A673 (cell line): ENCODE results near the gene ADAMTS15. TPM values are rescaled to one million over a fixed set of nuclear protein-coding genes. Genes with fewer than 3 reads are reported as not detected.

Experiments used
- BruUV-seq: library from RNA; stranded (reverse); fragments of 400-500 nt; replicated peaks from 2 replicates; lab custom pipeline; 2021; lab: Mats Ljungman, UMichigan
- CTCF ChIA-PET: fragments of 300-600 bp; sonication (Branson Sonifier 250); formaldehyde crosslinking; loops from one replicate; lab custom pipeline; 2022; ENCODE audit warnings: antibody characterized with exemption; lab: Charles Lee
- POLR2A ChIA-PET: fragments of 300-600 bp; sonication (Branson Sonifier 250); formaldehyde crosslinking; loops from one replicate; lab custom pipeline; 2022; ENCODE audit warnings: antibody characterized with exemption; ENCODE audit not compliant: low non-redundant PET; lab: Charles Lee
- DNase-seq: peaks from one replicate; pipeline ENCODE4 v3.0.0-alpha.2; 2015; ENCODE audit warnings: low spot score
- H3K27ac ChIP-seq: fragments of 200-600 bp; sonication (generic); 2 replicates; pipeline ENCODE4 v1.5.1; 2016; ENCODE audit warnings: mixed run types, low read depth, mild to moderate bottlenecking, mixed read lengths, antibody characterized with exemption, low read length; ENCODE audit not compliant: poor library complexity, severe bottlenecking
- H3K27me3 ChIP-seq: fragments of 200-600 bp; sonication (generic); replicated peaks from 2 replicates; pipeline ENCODE4 v1.6.1; 2017; ENCODE audit warnings: mixed run types, low read depth, mild to moderate bottlenecking, mixed read lengths, antibody characterized with exemption, low read length; ENCODE audit not compliant: insufficient read depth, poor library complexity
- H3K36me3 ChIP-seq: fragments of 200-600 bp; sonication (generic); 2 replicates; pipeline ENCODE4 v1.6.1; 2016; ENCODE audit warnings: mixed run types, mild to moderate bottlenecking, mixed read lengths, antibody characterized with exemption, low read length; ENCODE audit not compliant: insufficient read depth, poor library complexity, severe bottlenecking
- H3K4me1 ChIP-seq: fragments of 200-600 bp; sonication (generic); 2 replicates; pipeline ENCODE4 v1.6.1; 2017; ENCODE audit warnings: mixed run types, mild to moderate bottlenecking, mixed read lengths, antibody characterized with exemption, low read length; ENCODE audit not compliant: insufficient read depth, poor library complexity, severe bottlenecking
- H3K4me3 ChIP-seq: fragments of 200-600 bp; sonication (generic); 2 replicates; pipeline ENCODE4 v1.5.1; 2016; ENCODE audit warnings: low read depth, mixed run types, mild to moderate bottlenecking, mixed read lengths, low read length; ENCODE audit not compliant: poor library complexity, severe bottlenecking
- H3K9me3 ChIP-seq: fragments of 200-600 bp; sonication (generic); 2 replicates; pipeline ENCODE4 v1.6.1; 2016; ENCODE audit warnings: mixed run types, low read depth, mild to moderate bottlenecking, mixed read lengths, antibody characterized with exemption, low read length; ENCODE audit not compliant: poor library complexity, severe bottlenecking
- EZH2 ChIP-seq: fragments of 200-600 bp; sonication (generic); IDR thresholded peaks from 2 replicates; pipeline ENCODE4 v1.6.1; 2017; ENCODE audit warnings: borderline replicate concordance, low read depth, mild to moderate bottlenecking, mixed read lengths, antibody characterized with exemption, low read length; ENCODE audit not compliant: poor library complexity, severe bottlenecking
- intact Hi-C: fragments of 100-400 bp; cut with micrococcal nuclease; formaldehyde crosslinking; loops from one replicate; pipeline ENCODE4 v1.10.0; 2022; ENCODE audit not compliant: unreplicated experiment
- total RNA-seq: library from RNA; stranded (reverse); gene quantifications from 2 replicates; pipeline ENCODE4 v1.2.3, GENCODE V29; 2021
- TF ChIP-seq, protein P1 (sequence below): fragments of 300-800, 200-600 bp; sonication (generic); conservative IDR thresholded peaks from 2 replicates; pipeline ENCODE4 v1.5.1; 2017; ENCODE audit warnings: low read depth, mild to moderate bottlenecking, antibody characterized with exemption, low read length, moderate library complexity, mixed read lengths

Gene ADAMTS15
- total RNA-seq, 1 experiment from 2014 or later = 0.99 TPM

DNA sequence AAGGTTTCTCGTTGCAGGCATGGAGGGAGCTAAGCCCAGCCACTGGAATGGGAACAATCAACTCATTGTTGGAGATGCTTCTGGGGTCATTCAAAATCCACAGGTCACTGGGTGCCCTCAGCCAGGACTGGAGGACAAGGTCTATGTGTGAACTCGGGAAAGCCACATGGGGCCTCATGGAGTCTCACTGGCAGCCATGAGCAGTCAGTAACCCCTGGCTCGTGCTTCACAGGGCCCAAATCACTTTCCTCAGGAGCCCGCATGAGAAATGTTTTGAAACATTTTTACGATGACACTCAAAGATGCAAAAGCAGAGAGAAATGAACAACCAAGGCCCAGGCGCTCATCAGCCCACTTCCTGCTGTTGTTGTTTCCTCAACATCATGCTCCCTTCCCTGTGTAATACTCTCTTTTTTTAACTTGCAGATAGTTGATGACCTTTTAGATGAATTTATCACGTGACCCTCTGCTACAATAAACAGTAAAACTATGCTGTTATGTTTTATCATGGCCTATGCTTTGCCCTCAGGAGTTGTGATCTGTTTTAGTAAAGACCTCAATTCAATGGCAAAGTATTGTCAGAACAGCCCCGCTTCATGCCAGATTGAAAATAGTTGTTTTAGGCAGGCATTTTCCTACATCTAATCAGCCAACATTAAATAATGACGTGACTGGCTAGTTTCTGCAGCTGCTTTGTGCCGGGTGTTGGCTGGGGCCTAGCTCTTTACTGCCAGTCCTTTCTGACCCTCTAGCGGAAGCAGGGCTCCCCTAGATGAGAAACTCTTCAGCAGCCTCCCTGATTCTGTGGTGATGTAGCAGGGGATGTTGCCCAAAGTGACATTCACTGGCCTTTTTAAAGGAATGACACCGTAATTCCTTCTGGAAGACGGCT, 39.7 kb downstream of the ADAMTS15 start:
- no peaks in the 10 kb centered on the region for H3K9me3 ChIP-seq
- CTCF ChIA-PET = no interaction called here
- intact Hi-C loops = no loop called here
- no peaks in the 10 kb centered on the region for H3K4me1 ChIP-seq
- BruUV-seq = no TSS peak
- H3K36me3 ChIP-seq = no peaks in the 10 kb centered on the region
- H3K27me3 ChIP-seq = no peaks in the 10 kb centered on the region
- H3K27ac ChIP-seq = no peak overlapping the region
- POLR2A ChIA-PET = no interaction called here
- H3K4me3 ChIP-seq = no peak overlapping the region
- no peak for TF ChIP-seq EZH2
- TF ChIP-seq, protein P1, sequence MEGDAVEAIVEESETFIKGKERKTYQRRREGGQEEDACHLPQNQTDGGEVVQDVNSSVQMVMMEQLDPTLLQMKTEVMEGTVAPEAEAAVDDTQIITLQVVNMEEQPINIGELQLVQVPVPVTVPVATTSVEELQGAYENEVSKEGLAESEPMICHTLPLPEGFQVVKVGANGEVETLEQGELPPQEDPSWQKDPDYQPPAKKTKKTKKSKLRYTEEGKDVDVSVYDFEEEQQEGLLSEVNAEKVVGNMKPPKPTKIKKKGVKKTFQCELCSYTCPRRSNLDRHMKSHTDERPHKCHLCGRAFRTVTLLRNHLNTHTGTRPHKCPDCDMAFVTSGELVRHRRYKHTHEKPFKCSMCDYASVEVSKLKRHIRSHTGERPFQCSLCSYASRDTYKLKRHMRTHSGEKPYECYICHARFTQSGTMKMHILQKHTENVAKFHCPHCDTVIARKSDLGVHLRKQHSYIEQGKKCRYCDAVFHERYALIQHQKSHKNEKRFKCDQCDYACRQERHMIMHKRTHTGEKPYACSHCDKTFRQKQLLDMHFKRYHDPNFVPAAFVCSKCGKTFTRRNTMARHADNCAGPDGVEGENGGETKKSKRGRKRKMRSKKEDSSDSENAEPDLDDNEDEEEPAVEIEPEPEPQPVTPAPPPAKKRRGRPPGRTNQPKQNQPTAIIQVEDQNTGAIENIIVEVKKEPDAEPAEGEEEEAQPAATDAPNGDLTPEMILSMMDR = no peak
- DNase-seq = no peak

DNA sequence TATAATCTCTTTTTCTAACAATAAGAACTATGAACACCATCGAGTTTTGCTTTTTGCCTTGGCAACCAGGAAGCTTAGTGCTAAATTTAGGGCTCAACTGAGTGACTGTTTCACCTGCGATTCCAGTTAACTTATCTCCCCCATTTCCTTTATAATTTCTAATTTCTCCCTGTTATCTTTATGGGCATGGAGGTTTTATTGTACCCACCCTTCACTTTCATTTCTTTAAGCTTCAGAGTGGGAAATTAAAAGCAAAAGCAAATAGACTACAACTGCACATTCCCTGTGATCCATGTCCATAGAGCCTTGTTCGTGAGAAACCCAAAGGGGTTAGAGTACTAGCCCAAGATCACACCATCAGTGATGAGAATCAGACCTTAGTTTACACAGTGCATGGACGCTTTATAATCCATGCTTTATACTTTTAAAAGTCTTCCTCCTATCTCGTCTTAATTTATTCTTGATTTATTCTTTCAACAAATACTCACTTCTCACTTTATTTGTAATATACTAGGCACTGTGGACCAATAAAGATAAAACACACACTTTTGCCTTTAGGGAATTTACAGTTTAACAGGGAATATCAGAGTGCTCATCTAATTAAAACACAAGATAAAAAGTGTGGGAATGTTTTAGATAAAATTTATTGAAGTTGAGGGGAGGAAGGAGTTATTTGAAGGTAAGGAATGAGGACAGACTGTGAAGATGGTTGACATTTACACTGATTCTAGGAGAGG, 40.6 kb downstream of the ADAMTS15 start:
- no TSS peak for BruUV-seq
- Histone ChIP-seq H3K4me1 (no peaks in the 10 kb centered on the region), H3K27ac (no peak overlapping the region), H3K36me3 (no peaks in the 10 kb centered on the region), H3K9me3 (no peaks in the 10 kb centered on the region), H3K4me3 (no peak overlapping the region), H3K27me3 (no peaks in the 10 kb centered on the region)
- POLR2A ChIA-PET = no interaction called here
- CTCF ChIA-PET = no interaction called here
- TF ChIP-seq EZH2 = no peak
- TF ChIP-seq, protein P1 = no peak
- DNase-seq = no peak
- intact Hi-C loops = no loop called here

DNA sequence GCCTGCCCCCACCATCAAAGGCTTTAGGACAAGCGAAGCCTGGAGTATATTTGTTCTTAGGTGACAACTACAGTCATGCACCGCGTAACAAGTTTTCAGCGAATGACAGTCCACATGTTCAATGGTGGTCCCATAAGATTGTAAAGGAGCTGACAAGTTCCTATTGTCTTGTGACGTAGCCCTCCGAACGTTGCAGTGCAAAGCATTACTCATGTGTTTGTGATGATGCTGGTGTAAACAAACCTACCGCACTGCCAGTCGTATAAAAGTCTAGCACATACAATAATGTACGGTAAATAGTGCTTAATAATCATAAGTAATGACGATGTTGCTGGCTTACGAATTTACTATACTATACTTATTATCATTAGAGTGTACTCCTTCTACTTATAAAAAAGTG, 41.3 kb downstream of the ADAMTS15 start:
- TF ChIP-seq EZH2 = no peak
- TF ChIP-seq, protein P1 = no peak
- no peak overlapping the region for H3K4me3 ChIP-seq
- H3K4me1 ChIP-seq = no peaks in the 10 kb centered on the region
- H3K36me3 ChIP-seq = no peaks in the 10 kb centered on the region
- BruUV-seq = no TSS peak
- ChIA-PET CTCF (no interaction called here), POLR2A (no interaction called here)
- H3K27ac ChIP-seq = no peak overlapping the region
- DNase-seq = no peak
- no peaks in the 10 kb centered on the region for H3K9me3 ChIP-seq
- intact Hi-C loops = no loop called here
- H3K27me3 ChIP-seq = no peaks in the 10 kb centered on the region
